ENCODE data around the gene GOLGA7B.

The GOLGA7B gene

GRCh38 chr10:97849687-97850402 lies at the start of gene GOLGA7B:
Gene GOLGA7B, plus strand, starts transcription at chr10:97849843. Its CDS starts 461 bp downstream, at chr10:97850304.
- DNase-seq: peak; percentile 59

- DNase-seq: no peak
Measured at GRCh38 chr10:97800474-97800873, 49.2 kb upstream of the GOLGA7B start.

- DNase-seq: no peak
Measured at GRCh38 chr10:97801422-97801821, 48.2 kb upstream of the GOLGA7B start.

GRCh38 chr10:97805096-97805884 lies 44.4 kb upstream of the GOLGA7B start:
- DNase-seq: no peak

GRCh38 chr10:97805949-97806348 lies 43.7 kb upstream of the GOLGA7B start:
- DNase-seq: no peak

- DNase-seq: no peak
Measured at GRCh38 chr10:97810446-97810845, 39.2 kb upstream of the GOLGA7B start.

GRCh38 chr10:97811958-97812357 lies 37.7 kb upstream of the GOLGA7B start:
- no peak for DNase-seq

GRCh38 chr10:97812696-97813095 lies 36.9 kb upstream of the GOLGA7B start:
- DNase-seq: no peak

- no peak for DNase-seq
Measured at GRCh38 chr10:97813311-97813710, 36.3 kb upstream of the GOLGA7B start.

- no peak for DNase-seq
Measured at GRCh38 chr10:97814996-97815395, 34.6 kb upstream of the GOLGA7B start.

GRCh38 chr10:97816609-97817008 lies 33.0 kb upstream of the GOLGA7B start:
- DNase-seq: no peak

GRCh38 chr10:97818572-97818971 lies 31.1 kb upstream of the GOLGA7B start:
- no peak for DNase-seq

GRCh38 chr10:97820096-97820704 lies 29.4 kb upstream of the GOLGA7B start:
- DNase-seq: no peak

GRCh38 chr10:97821308-97822038 lies 28.2 kb upstream of the GOLGA7B start:
- no peak for DNase-seq

- DNase-seq: no peak
Measured at GRCh38 chr10:97822261-97822687, 27.4 kb upstream of the GOLGA7B start.

- DNase-seq: no peak
Measured at GRCh38 chr10:97823734-97824133, 25.9 kb upstream of the GOLGA7B start.

GRCh38 chr10:97825020-97825760 lies 24.5 kb upstream of the GOLGA7B start:
- DNase-seq: no peak

GRCh38 chr10:97826892-97827291 lies 22.8 kb upstream of the GOLGA7B start:
- no peak for DNase-seq

- DNase-seq: no peak
Measured at GRCh38 chr10:97827702-97828291, 21.8 kb upstream of the GOLGA7B start.

GRCh38 chr10:97828721-97829120 lies 20.9 kb upstream of the GOLGA7B start:
- no peak for DNase-seq

- DNase-seq: no peak
Measured at GRCh38 chr10:97830064-97830463, 19.6 kb upstream of the GOLGA7B start.

- no peak for DNase-seq
Measured at GRCh38 chr10:97831259-97831658, 18.4 kb upstream of the GOLGA7B start.
